HCT116 (cell line): Measurements from ENCODE around the gene YIPF7. TPM values are rescaled to one million over a fixed set of nuclear protein-coding genes. Genes with fewer than 3 reads are reported as not detected.
A peak's percentile ranks its signal among the peaks of the same experiment; 100 is the strongest.

ENCODE experiments used
- ATAC-seq: fragments of 200-7000 bp; cut with Tn5 transposase; 2 replicates; pipeline ENCODE4 v1.9.1; 2020; ENCODE audit warnings: mild to moderate bottlenecking, moderate library complexity
- BruUV-seq: library from RNA; stranded (reverse); fragments of 400-500 nt; replicated peaks from 2 replicates; lab custom pipeline; 2021; lab: Mats Ljungman, UMichigan
- CTCF ChIA-PET: fragments of 300-600 bp; sonication (Branson Sonifier 250); formaldehyde crosslinking; loops from one replicate; lab custom pipeline; 2021; ENCODE audit warnings: antibody characterized with exemption; lab: Charles Lee
- POLR2A ChIA-PET: fragments of 300-600, 350-600 bp; sonication (Branson Sonifier 250); formaldehyde crosslinking; loops from one replicate; lab custom pipeline; 2021; ENCODE audit warnings: antibody characterized with exemption; lab: Charles Lee
- RAD21 ChIA-PET, 2 experiments: fragments of 300-600 bp; sonication (Branson Sonifier 250); formaldehyde crosslinking; loops; one replicate each; lab custom pipeline; 2023; ENCODE audit warnings: low total read pairs in 2 of 2; ENCODE audit not compliant: uncharacterized antibody in 2 of 2, unreplicated experiment in 2 of 2, low non-redundant PET in 1 of 2; lab: Charles Lee
- DNase-seq: peaks from one replicate; pipeline ENCODE4 v3.0.0-alpha.2; 2010; ENCODE audit warnings: low read depth, low spot score
- H2AFZ ChIP-seq: fragments of 200-600 bp; shearing (Covaris generic), sonication (generic); 2 replicates; pipeline ENCODE4 v1.6.1; 2017; ENCODE audit warnings: low read depth, mixed run types, mixed read lengths, antibody characterized with exemption, low read length; ENCODE audit not compliant: poor library complexity, severe bottlenecking
- H3K27ac ChIP-seq: 2 replicates; pipeline ENCODE4 v1.5.1; 2012; ENCODE audit warnings: low read depth, low read length
- H3K27me3 ChIP-seq: fragments of 200-600 bp; sonication (generic); 2 replicates; pipeline ENCODE4 v1.6.1; 2016; ENCODE audit warnings: mixed run types, low read length, mixed read lengths; ENCODE audit not compliant: insufficient read depth
- H3K36me3 ChIP-seq, 2 experiments: fragments of 200-500 bp in 1 of 2; fragments of 200-600 bp in 1 of 2; sonication (Bioruptor generic) in 1 of 2; sonication (generic) in 1 of 2; 2 replicates each; pipeline versions ENCODE4 v1.5.1 to v1.6.1; 2014 to 2016; ENCODE audit warnings: low read length in 2 of 2, inconsistent platforms in 1 of 2, mixed read lengths in 1 of 2, mixed run types in 1 of 2; ENCODE audit not compliant: insufficient read depth in 2 of 2, control insufficient read depth in 1 of 2
- H3K4me1 ChIP-seq, 2 experiments: fragments of 200-600 bp in 1 of 2; sonication (generic) in 1 of 2; 2 replicates each; pipeline versions ENCODE4 v1.5.1 to v1.6.1; 2012 to 2017; ENCODE audit warnings: low read length in 2 of 2, inconsistent platforms in 1 of 2, mild to moderate bottlenecking in 1 of 2, mixed read lengths in 1 of 2, mixed run types in 1 of 2, moderate library complexity in 1 of 2; ENCODE audit not compliant: insufficient read depth in 2 of 2, control insufficient read depth in 1 of 2
- H3K4me2 ChIP-seq: fragments of 200-600 bp; sonication (generic); 2 replicates; pipeline ENCODE4 v1.6.1; 2017; ENCODE audit warnings: mixed run types, low read length, mixed read lengths
- H3K4me3 ChIP-seq, 2 experiments: fragments of 200-600 bp in 1 of 2; sonication (generic) in 1 of 2; replicated peaks in 1 of 2; 2 replicates each; pipeline ENCODE4 v1.5.1; 2011 to 2016; ENCODE audit warnings: low read length in 2 of 2, control low read depth in 1 of 2, low read depth in 1 of 2, mild to moderate bottlenecking in 1 of 2, mixed read lengths in 1 of 2, mixed run types in 1 of 2
- H3K79me2 ChIP-seq: fragments of 200-600 bp; sonication (generic); 2 replicates; pipeline ENCODE4 v1.6.1; 2017; ENCODE audit warnings: mild to moderate bottlenecking, mixed run types, low read length, moderate library complexity, mixed read lengths; ENCODE audit not compliant: insufficient read depth
- H3K9ac ChIP-seq: fragments of 200-600 bp; sonication (generic); 2 replicates; pipeline ENCODE4 v1.6.1; 2016; ENCODE audit warnings: low read length, mixed read lengths
- H3K9me2 ChIP-seq: fragments of 200-600 bp; sonication (generic), shearing (Covaris generic); 2 replicates; pipeline ENCODE4 v1.6.1; 2017; ENCODE audit warnings: mixed run types, mild to moderate bottlenecking, moderate library complexity; ENCODE audit not compliant: insufficient read depth
- H3K9me3 ChIP-seq, 2 experiments: fragments of 200-500 bp in 1 of 2; fragments of 200-600 bp in 1 of 2; sonication (Bioruptor generic) in 1 of 2; sonication (generic) in 1 of 2; 2 replicates each; pipeline ENCODE4 v1.6.1; 2014 to 2017; ENCODE audit warnings: low read length in 2 of 2, mixed read lengths in 2 of 2, inconsistent platforms in 1 of 2, low read depth in 1 of 2, mild to moderate bottlenecking in 1 of 2, mixed run types in 1 of 2, moderate library complexity in 1 of 2; ENCODE audit not compliant: control insufficient read depth in 1 of 2, insufficient read depth in 1 of 2
- H4K20me1 ChIP-seq: fragments of 200-600 bp; sonication (generic), shearing (Covaris generic); 2 replicates; pipeline ENCODE4 v1.6.1; 2017; ENCODE audit warnings: mixed run types, mild to moderate bottlenecking, moderate library complexity; ENCODE audit not compliant: insufficient read depth
- CTCF ChIP-seq, 3 experiments: fragments of 200-600 bp in 1 of 3; sonication (generic) in 1 of 3; IDR thresholded peaks in 2 of 3; conservative IDR thresholded peaks in 1 of 3; 2 replicates each; pipeline ENCODE4 v1.5.1; 2012 to 2017; ENCODE audit warnings: low read depth in 2 of 3, low read length in 2 of 3, antibody characterized with exemption in 1 of 3, borderline replicate concordance in 1 of 3, control low read depth in 1 of 3, mild to moderate bottlenecking in 1 of 3, mixed read lengths in 1 of 3, mixed run types in 1 of 3, moderate library complexity in 1 of 3; ENCODE audit not compliant: insufficient read depth in 1 of 3
- ELF1 ChIP-seq: IDR thresholded peaks from 2 replicates; pipeline ENCODE4 v1.6.1; 2012; ENCODE audit warnings: low read depth, borderline replicate concordance
- JUND ChIP-seq: IDR thresholded peaks from 2 replicates; pipeline ENCODE4 v1.6.1; 2012
- MAX ChIP-seq: IDR thresholded peaks from 2 replicates; pipeline ENCODE4 v1.6.1; 2012
- POLR2AphosphoS5 ChIP-seq: IDR thresholded peaks from 2 replicates; pipeline ENCODE4 v1.6.1; 2011; ENCODE audit warnings: mild to moderate bottlenecking, low read depth, low read length, moderate library complexity
- RAD21 ChIP-seq: IDR thresholded peaks from 2 replicates; pipeline ENCODE4 v1.6.1; 2012; ENCODE audit warnings: low read depth, mild to moderate bottlenecking
- SRF ChIP-seq: IDR thresholded peaks from 2 replicates; pipeline ENCODE4 v1.6.1; 2012; ENCODE audit warnings: low read depth
- ZBTB33 ChIP-seq: IDR thresholded peaks from 2 replicates; pipeline ENCODE4 v1.6.1; 2011; ENCODE audit warnings: mild to moderate bottlenecking, low read length, moderate library complexity; ENCODE audit not compliant: insufficient replicate concordance; ENCODE audit errors: extremely low read depth
- ZFX ChIP-seq: fragments of 450-650 bp; IDR thresholded peaks from 2 replicates; pipeline ENCODE4 v1.6.1; 2017
- intact Hi-C: fragments of 100-400 bp; cut with micrococcal nuclease; formaldehyde crosslinking; loops from 2 replicates; pipeline ENCODE4 v1.10.0; 2022
- total RNA-seq: library from RNA; stranded (reverse); gene quantifications from one replicate; pipeline ENCODE4 v1.2.1, GENCODE V29; 2021; ENCODE audit not compliant: unreplicated experiment

Gene YIPF7
- total RNA-seq, 1 experiment from 2014 or later: not detected

GRCh38 chr4:44675366-44675765, 23.9 kb upstream of the YIPF7 start:
- peaks cover 3 to 13% of the 10 kb centered on the region in 2 experiments; a peak in 3 of 4 replicates for H3K4me1 ChIP-seq
- no peak overlapping the region for H3K4me3 ChIP-seq
- H3K9ac ChIP-seq: no peak overlapping the region
- H3K27me3 ChIP-seq: no peaks in the 10 kb centered on the region
- H4K20me1 ChIP-seq: no peaks in the 10 kb centered on the region
- H3K9me2 ChIP-seq: no peaks in the 10 kb centered on the region
- POLR2A ChIA-PET: no interaction called here
- intact Hi-C loops: no loop called here
- H3K27ac ChIP-seq: no peak overlapping the region
- no peaks in the 10 kb centered on the region for H3K36me3 ChIP-seq
- H3K79me2 ChIP-seq: peaks cover 23% of the 10 kb centered on the region
- RAD21 ChIA-PET: no interaction called here
- ATAC-seq: no peak
- CTCF ChIA-PET: no interaction called here
- TF ChIP-seq ELF1 (no peak), ZBTB33 (no peak), RAD21 (no peak), POLR2AphosphoS5 (no peak), MAX (no peak)
- no peak for DNase-seq
- no TSS peak for BruUV-seq
- H2AFZ ChIP-seq: no peak overlapping the region
- no peaks in the 10 kb centered on the region for H3K9me3 ChIP-seq
- no peak overlapping the region for H3K4me2 ChIP-seq

GRCh38 chr4:44674471-44674870, 23.0 kb upstream of the YIPF7 start:
- H3K27ac ChIP-seq: no peak overlapping the region
- TF ChIP-seq ZFX: no peak
- TF ChIP-seq JUND: no peak
- TF ChIP-seq SRF: no peak
- TF ChIP-seq CTCF (IDR thresholded peaks at IDR 0.05 in 2 of 3, conservative IDR thresholded peaks at IDR 0.05 in 1 of 3; ENCODE audit: borderline replicate concordance in 1 of 3, insufficient read depth in 1 of 3, low read depth in 2 of 3, low read length in 2 of 3): peak in 2 of 3 experiments; percentile 3 to 22; a peak in 1 of 6 replicates
- TF ChIP-seq RAD21: 0 out of 2 replicates have a peak, but pooled peaks have one; percentile 16
- no peak overlapping the region for H3K9ac ChIP-seq
- H3K9me2 ChIP-seq: no peaks in the 10 kb centered on the region
- H4K20me1 ChIP-seq: no peaks in the 10 kb centered on the region
- ATAC-seq (no peak), DNase-seq (no peak)
- H3K4me3 ChIP-seq: no peak overlapping the region
- no TSS peak for BruUV-seq
- ChIA-PET POLR2A (no interaction called here), CTCF (no interaction called here), RAD21 (no interaction called here)
- peaks cover 14% of the 10 kb centered on the region for H3K79me2 ChIP-seq
- no peak overlapping the region for H3K4me2 ChIP-seq
- no peaks in the 10 kb centered on the region for H3K27me3 ChIP-seq
- intact Hi-C loops: no loop called here
- no peaks in the 10 kb centered on the region for H3K9me3 ChIP-seq
- peaks cover 0 to 8% of the 10 kb centered on the region in 2 experiments; a peak in 2 of 4 replicates for H3K4me1 ChIP-seq
- H2AFZ ChIP-seq: no peak overlapping the region
- H3K36me3 ChIP-seq: no peaks in the 10 kb centered on the region
